OCI-LY3 (cell line): Measurements from ENCODE around the gene PRRT1.
A peak's percentile ranks its signal among the peaks of the same experiment; 100 is the strongest.

Experiments used
- H2AFZ ChIP-seq: fragments of 200-600, 300-600 bp; shearing (Covaris generic); 2 replicates; pipeline ENCODE4 v1.6.0; 2014; ENCODE audit warnings: antibody characterized with exemption, low read depth, low read length
- H3K27ac ChIP-seq: fragments of 200-600, 300-600 bp; sonication (generic); 2 replicates; pipeline ENCODE4 v1.5.1; 2014; ENCODE audit warnings: mild to moderate bottlenecking, low read length, moderate library complexity, mixed read lengths
- H3K27me3 ChIP-seq: fragments of 200-600, 300-600 bp; sonication (generic); 2 replicates; pipeline ENCODE4 v1.6.1; 2014; ENCODE audit warnings: low read depth, low read length, mixed read lengths
- H3K36me3 ChIP-seq: fragments of 200-600, 300-600 bp; sonication (generic); replicated peaks from 2 replicates; pipeline ENCODE3; 2014; ENCODE audit warnings: low read depth, low read length, mixed read lengths
- H3K4me1 ChIP-seq: fragments of 300-600, 200-600 bp; sonication (generic); 2 replicates; pipeline ENCODE4 v1.6.1; 2014; ENCODE audit warnings: low read length, mixed read lengths
- H3K4me2 ChIP-seq: fragments of 200-600, 300-600 bp; sonication (generic); 2 replicates; pipeline ENCODE4 v1.6.1; 2014; ENCODE audit warnings: low read length, mixed read lengths
- H3K4me3 ChIP-seq: fragments of 300-600, 200-600 bp; sonication (generic); 2 replicates; pipeline ENCODE4 v1.5.1; 2014; ENCODE audit warnings: antibody characterized with exemption, mild to moderate bottlenecking, low read length, moderate library complexity
- H3K79me2 ChIP-seq: fragments of 300-600, 200-600 bp; shearing (Covaris generic); 2 replicates; pipeline ENCODE4 v1.6.1; 2014; ENCODE audit warnings: mild to moderate bottlenecking, low read length, mixed read lengths
- H3K9ac ChIP-seq: fragments of 300-600, 200-600 bp; shearing (Covaris generic); 2 replicates; pipeline ENCODE4 v1.6.0; 2014; ENCODE audit warnings: mild to moderate bottlenecking, low read length, moderate library complexity
- H3K9me3 ChIP-seq: fragments of 200-600, 300-600 bp; shearing (Covaris generic); 2 replicates; pipeline ENCODE4 v1.6.1; 2014; ENCODE audit warnings: low read length, mixed read lengths; ENCODE audit not compliant: insufficient read depth
- H4K20me1 ChIP-seq: fragments of 200-600, 300-600 bp; sonication (generic); 2 replicates; pipeline ENCODE4 v1.6.1; 2016; ENCODE audit warnings: low read length, mixed read lengths; ENCODE audit not compliant: insufficient read depth
- CTCF ChIP-seq: fragments of 200-600, 300-600 bp; sonication (generic); IDR thresholded peaks from 2 replicates; pipeline ENCODE4 v1.5.1; 2014; ENCODE audit warnings: antibody characterized with exemption, low read length, low read depth
- EZH2phosphoT487 ChIP-seq: fragments of 200-600 bp; shearing (Covaris generic); IDR thresholded peaks from 2 replicates; pipeline ENCODE4 v1.6.1; 2018; ENCODE audit warnings: antibody characterized with exemption, mixed run types, low read depth

The PRRT1 gene

GRCh38 chr6:32127717-32128592 lies 23.8 kb downstream of the PRRT1 start, which contains the start of gene ATF6B:
TSS of gene ATF6B (minus strand) at chr6:32128246. CDS start at chr6:32128207, 39 bp downstream.
- Histone ChIP-seq H3K9ac (peak within 1 kb of the TSS; percentile 90), H3K27me3 (no peaks in the 10 kb centered on the region), H3K27ac (peak within 1 kb of the TSS; percentile 56), H3K4me3 (peak within 1 kb of the TSS; percentile 97), H2AFZ (peak within 1 kb of the TSS; percentile 67; the same call in 1 of the 2 replicates), H3K79me2 (peaks cover 20% of the 10 kb centered on the region), H4K20me1 (no peaks in the 10 kb centered on the region), H3K36me3 (peaks cover 3% of the 10 kb centered on the region), H3K9me3 (no peaks in the 10 kb centered on the region), H3K4me1 (peaks cover 18% of the 10 kb centered on the region), H3K4me2 (peak within 1 kb of the TSS; percentile 92)
- TF ChIP-seq CTCF (no peak), EZH2phosphoT487 (no peak)

GRCh38 chr6:32127409-32127716 lies 24.4 kb downstream of the PRRT1 start:
- Histone ChIP-seq H3K9ac (peak overlapping the region; percentile 90), H3K27ac (no peak overlapping the region), H3K36me3 (peaks cover 3% of the 10 kb centered on the region), H3K79me2 (peaks cover 20% of the 10 kb centered on the region), H3K4me1 (peaks cover 18% of the 10 kb centered on the region), H4K20me1 (no peaks in the 10 kb centered on the region), H3K27me3 (no peaks in the 10 kb centered on the region), H2AFZ (no peak overlapping the region), H3K9me3 (no peaks in the 10 kb centered on the region), H3K4me3 (peak overlapping the region; percentile 97), H3K4me2 (peak overlapping the region; percentile 82)
- TF ChIP-seq CTCF = no peak

- Histone ChIP-seq H3K9ac (peak overlapping the region; percentile 90; the same call in 1 of the 2 replicates), H2AFZ (no peak overlapping the region), H3K9me3 (no peaks in the 10 kb centered on the region), H3K79me2 (peaks cover 20% of the 10 kb centered on the region), H3K27me3 (no peaks in the 10 kb centered on the region), H3K4me3 (peak overlapping the region; percentile 97), H3K4me1 (peaks cover 18% of the 10 kb centered on the region), H3K27ac (no peak overlapping the region), H3K4me2 (peak overlapping the region; percentile 82), H3K36me3 (peaks cover 3% of the 10 kb centered on the region), H4K20me1 (no peaks in the 10 kb centered on the region)
- TF ChIP-seq CTCF = no peak
- no peak for TF ChIP-seq EZH2phosphoT487
Observed at GRCh38 chr6:32126880-32127279, 24.9 kb downstream of the PRRT1 start.

- no peak overlapping the region for H2AFZ ChIP-seq
- H4K20me1 ChIP-seq = no peaks in the 10 kb centered on the region
- peaks cover 7% of the 10 kb centered on the region for H3K36me3 ChIP-seq
- H3K9me3 ChIP-seq = no peaks in the 10 kb centered on the region
- H3K27me3 ChIP-seq = no peaks in the 10 kb centered on the region
- no peak overlapping the region for H3K4me3 ChIP-seq
- peaks cover 10% of the 10 kb centered on the region for H3K4me1 ChIP-seq
- no peak overlapping the region for H3K9ac ChIP-seq
- TF ChIP-seq CTCF (no peak), EZH2phosphoT487 (no peak)
- H3K4me2 ChIP-seq = no peak overlapping the region
- H3K27ac ChIP-seq = no peak overlapping the region
- H3K79me2 ChIP-seq = peaks cover 12% of the 10 kb centered on the region
Observed at GRCh38 chr6:32123681-32124080, 28.1 kb downstream of the PRRT1 start.
